HG03460 (cell line): ENCODE data around the gene EEIG1.

Experiments
- ATAC-seq: cut with Tn5 transposase; IDR thresholded peaks from one replicate; pipeline ENCODE4 v1.9.1; 2021; ENCODE audit not compliant: unreplicated experiment

Gene EEIG1

DNA sequence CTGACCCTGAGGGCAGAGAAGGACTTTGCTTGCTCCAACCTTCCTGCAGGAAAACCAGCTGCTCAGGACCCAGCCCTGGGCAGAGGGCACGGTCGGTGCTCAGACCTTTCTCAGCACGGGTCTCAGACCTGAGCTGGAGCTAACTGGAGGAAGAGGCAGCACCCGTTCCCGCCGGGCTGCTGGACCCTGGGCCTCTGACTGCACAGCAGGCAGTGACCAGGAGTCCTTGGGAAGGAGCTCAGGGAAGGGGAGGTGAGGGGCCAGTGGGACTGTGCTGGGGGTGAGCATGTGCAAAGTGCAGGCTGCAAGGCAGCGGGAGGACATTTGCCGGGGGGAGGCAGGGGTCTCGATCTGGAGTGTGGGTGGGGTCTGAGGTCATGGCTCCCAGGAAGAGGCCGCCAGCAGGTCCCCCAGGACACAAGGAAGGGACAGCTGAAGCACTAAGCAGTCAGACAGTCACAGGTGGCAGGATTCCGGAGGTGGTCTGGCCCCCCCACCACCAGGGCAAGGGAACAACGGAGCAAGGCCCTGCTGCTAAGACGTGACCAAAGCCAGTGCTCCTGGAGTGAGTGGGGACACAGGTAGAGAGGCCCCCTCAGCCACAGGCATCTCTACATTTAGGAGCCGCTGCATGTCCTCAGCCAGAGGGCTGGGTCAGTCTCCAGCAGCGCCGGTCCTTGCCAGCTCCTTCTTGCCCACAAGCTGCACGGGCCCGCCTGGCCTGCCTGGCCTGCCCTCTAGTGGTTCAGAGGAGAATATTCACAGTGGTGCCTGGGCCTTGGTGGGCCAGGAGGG is 38.4 kb downstream of the EEIG1 start:
- no peak for ATAC-seq

DNA sequence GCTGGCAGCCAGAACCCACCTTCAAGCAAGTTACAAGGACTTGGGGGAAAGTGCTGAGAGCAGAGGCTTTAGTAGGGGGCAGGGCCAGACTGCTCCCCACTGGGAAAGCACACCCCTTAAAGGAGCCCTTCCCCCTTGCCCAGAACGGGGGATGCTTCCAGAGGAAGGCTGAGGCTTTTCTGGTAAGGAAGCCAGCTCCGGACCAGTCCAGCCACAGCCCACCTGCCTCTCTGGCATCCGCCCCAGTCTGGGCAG is 38.9 kb downstream of the EEIG1 start:
- no peak for ATAC-seq

DNA sequence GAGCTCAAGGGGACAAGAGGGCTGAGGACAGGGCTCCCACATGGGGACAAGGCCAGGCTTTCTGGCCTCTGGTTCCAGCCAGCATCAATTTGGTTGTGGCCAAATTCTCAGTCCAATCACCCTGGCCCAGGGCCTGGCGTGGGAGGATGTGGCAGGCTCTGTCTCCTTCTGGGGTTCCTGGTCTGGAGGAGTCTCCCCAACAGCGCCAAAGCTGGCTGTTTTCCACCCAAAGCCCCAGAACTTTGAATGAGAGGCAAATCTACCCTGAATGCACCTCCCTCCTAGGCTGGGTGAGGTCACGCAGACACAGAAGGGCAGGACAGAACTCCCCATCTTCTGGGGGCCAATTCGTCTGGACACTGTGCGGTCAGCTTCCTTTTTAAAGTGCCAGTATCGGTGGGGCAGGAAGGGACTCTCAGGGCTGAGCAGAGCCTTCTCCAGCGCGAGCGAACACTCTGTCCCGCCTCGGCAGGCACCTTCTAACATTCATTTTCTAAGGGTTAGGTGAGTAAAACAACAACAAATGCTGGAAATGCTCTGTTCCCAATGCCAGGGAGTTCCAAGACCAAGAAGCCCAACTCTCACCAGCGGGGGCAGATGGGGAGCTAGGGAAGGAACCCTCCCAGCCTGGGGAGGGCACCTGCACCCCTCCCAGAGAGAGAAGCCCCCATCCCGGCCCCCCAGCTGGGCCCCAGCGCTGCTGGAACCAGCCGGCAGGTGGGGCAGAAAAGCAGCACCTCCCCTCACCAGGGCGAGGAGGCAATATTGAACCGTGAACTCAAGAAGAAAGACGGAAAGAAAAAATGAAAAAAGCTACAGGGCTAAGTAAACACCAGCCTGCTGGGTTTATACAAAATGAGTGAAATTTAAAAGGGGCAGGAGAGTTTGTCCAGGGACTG is 39.5 kb downstream of the EEIG1 start:
- ATAC-seq = no peak

DNA sequence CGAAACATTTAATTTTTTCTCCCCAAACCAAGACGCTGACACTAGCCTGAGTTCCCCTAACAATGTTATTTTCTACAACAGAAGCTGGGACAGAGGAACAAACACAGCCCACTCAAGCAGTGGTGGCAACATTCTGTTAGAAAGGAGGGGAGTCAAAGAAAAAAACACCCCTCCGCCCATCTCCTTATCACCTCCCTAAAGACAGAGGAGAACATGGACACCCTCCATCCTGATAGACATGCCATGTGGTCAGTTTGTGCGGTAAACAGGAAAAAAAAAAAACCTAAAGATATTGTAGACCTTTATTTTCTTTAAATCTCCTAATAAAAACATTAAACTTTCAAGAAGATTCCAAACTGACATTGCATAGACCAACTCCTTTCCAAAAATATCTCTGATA is 40.2 kb downstream of the EEIG1 start:
- ATAC-seq = no peak

DNA sequence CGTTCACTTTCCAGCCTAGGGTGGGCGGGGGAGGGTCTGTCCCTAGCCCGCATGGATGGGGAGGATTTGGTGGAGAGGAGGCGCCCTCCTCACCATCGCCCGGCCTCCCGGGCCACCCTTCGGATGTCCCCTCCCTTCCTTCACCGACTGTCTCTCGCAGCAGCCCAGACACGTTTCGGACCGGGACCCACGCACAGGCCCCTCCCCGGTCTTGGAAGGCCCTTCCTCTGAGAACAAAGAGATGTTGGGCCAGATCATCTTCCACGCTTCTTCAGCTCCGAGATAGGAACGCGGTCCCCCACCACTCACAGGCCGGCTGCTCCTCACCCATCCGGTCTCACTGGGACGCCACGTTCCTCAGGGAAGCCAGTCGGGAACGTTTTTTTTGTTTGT is 42.5 kb downstream of the EEIG1 start:
- no peak for ATAC-seq

DNA sequence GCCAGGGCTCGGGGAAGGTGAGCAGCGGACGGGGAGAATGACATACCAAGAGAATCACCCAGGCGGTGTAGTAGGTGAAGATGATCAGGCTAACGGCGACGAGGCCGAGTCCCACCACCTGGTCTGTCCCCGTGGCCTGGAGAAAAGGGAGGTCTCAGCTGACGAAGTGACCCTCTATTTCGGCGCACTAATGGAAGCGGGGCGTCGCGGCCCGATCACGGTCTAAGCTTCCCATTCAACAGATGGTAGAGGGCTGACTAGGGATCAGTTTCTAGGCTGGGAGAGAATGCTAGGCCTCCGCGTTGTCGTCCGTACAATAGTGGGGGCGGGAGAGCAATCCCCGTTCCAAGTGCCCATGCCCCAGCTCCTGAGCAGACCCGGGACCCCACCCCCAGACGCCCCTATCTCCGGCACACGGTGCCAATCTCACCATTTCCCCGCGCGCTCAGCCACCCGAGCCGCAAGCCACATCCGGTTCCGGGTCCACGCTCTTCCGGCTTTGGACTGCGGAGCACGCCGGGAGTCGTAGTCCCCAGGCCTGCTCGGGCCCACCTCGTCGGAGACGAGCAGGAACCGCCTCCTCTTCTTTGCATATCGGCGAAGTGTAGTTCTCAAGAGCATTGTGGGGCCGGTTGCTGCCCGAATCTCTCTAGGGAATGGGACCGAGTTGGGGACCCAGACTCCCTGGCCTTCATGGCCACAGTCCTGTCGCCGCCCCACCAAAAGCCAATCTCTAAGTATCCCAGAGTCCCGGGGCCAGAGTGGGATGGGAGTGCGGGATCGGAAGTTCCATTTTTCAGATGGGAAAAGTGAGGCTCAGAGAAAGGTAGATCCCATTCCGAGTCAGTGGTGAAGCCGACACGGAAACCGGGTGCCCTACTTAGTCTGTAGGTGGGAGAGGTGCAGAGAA is 43.1 kb downstream of the EEIG1 start, which contains the start of gene DPM2:
DPM2 (minus strand) TSS at position 467 of the 910 bp plus-strand sequence; CDS start at position 433, 34 bp downstream.
- peak; percentile 93 for ATAC-seq

DNA sequence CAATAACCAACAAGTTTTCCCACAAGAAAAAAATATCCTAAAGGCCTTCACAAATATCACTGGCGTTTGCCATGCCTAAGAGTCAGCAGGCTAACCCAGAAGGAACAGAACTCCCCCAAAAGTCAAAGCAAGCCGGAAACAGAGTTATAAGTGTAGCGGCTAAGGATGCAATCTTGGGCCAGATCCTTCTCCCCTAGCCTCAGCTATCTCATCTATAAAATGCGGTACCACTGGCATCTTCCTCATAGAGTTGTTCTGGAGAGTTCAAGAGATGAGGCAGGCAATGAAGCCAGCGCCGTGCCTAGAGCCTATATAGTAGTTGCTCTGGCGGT is 43.8 kb downstream of the EEIG1 start:
- no peak for ATAC-seq

DNA sequence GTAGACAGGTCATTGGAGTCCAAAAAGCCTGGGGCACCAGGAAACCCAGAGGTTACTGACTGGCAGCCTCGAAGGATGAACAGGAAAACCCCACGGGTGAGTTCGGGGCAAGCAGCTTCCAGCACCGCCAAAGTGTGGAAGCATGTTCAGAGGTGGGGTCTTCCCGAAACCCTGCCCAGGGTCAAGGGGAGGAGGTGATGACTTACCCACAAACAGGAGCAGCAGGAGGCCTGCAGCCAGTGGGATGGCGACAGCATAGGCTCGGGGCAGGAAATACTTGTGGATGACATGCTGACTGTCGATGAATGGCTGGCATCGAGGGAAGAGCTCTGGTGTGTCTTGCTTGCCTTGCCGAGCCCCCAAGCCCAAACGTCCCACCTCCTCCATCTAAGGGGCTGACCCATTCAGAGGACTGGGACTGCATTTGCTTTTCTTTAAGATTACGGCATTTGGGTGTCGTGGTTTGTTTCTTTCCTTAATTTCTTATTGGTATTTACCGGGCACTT is 44.4 kb downstream of the EEIG1 start:
- ATAC-seq = no peak

DNA sequence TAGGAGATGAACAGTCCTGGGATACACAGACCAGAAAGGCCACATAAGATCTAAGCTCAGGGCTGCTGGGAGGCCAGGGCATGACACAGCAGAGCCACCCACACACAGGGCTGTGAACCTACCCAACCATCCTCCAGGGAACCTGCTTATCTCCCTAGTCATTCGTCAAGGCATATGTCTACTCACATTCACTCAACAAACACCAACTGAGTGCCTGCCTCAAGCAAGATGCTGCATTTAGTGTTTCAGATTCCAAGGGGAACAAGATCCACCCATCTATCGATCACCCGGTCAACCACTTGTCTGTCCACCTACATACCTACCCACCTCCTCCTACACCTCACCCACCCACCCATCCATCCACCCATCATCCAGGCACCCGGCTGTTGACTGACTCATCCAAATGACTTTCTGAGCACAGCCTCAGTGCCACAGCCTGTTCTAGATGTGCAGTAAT is 45.0 kb downstream of the EEIG1 start:
- no peak for ATAC-seq

DNA sequence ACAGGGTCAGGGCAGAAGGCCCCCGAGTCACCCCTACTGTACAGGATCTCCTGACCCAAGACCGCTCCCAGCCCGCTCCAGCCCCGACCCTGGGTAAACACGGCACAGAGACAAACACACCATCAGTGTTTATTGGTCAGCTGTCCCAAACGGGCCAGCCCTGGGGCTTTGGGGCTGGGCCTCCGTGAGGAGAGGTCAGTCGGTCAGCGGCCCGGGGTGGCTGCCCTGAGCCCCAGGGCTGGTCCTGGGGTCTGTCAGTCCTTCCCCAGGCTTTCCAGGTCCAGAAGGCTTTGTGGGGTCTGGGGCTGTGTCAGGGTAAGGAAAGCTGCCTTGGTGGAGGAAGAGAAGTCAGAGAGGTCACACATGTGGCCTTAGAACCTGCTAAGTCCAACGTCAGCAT is 45.8 kb downstream of the EEIG1 start:
- ATAC-seq = no peak

DNA sequence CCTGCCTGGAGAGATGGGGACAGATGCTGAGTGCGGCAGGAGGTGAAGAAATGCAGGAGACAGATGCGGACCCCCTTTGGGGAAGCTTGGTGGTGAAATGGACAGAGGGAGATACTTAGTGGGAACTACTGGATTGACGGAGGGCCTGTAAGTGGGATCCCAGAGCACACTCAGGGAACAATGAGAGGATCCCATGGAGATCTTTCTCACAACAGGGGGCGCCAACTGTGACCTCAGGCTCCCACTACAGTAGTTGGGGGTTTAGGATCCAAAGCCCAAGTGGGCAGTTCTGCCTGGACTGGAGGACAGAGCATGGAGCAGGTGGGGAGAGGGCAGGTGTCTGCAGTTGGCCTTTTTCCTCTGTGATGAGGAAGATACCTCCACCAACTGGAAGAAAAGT is 46.5 kb downstream of the EEIG1 start:
- no peak for ATAC-seq

DNA sequence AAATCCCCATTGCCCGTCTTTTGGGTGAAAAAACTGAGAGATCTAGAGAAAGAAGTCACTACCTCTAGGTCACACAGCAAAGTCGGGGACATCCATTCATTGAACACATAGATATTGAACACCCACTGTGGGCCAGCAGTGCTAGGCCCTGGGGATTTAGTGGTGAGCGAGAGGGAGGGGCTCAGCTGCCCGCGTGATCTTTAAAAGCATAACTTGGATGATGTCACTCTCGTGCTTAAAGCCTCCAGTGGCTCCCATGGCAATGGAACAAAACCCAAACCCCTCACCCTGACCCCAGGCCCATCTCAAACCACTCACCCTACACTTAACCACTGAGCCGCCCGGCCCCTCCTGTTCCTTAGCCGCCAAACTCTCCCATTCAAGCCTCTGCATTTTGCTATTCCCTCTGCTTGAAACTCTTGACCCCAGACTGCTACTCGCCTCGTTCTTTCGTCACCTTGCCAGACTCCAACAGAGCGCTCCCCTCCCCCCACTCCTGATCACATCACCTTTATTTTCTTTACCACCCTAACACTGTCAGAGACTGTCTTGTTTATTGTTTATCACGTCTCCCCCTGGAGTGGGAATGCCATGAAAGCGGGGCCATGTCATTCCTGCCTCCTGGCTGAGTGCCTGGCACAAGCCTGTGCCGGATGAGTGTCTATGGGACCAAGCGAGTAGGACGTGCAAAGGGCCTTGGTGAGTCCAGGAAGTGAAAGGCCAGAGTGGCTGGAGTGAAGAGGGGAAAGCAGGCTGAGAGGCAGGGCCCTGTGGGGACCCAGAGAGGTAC is 49.5 kb downstream of the EEIG1 start:
- peak; percentile 30 for ATAC-seq
